HEK293 (cell line): ENCODE data around the gene ZNF280B.
"Not testable (repeated sequence)": the region's sequence is repeated elsewhere in the genome, so short reads cannot be mapped to it uniquely, and the experiment has no call there.

Experiments
- CTCF ChIA-PET: fragments of 350-600 bp; formaldehyde crosslinking; extraction: SDS; loops from one replicate; lab custom pipeline; 2021; ENCODE audit warnings: antibody characterized with exemption; lab: Yijun Ruan, JAX
- POLR2A ChIA-PET: fragments of 300-600 bp; formaldehyde crosslinking; extraction: SDS; loops from one replicate; lab custom pipeline; 2020; ENCODE audit warnings: antibody characterized with exemption, inconsistent platforms; lab: Yijun Ruan, JAX
- H3K27ac ChIP-seq: fragments of 200-500 bp; sonication (Bioruptor generic); 2 replicates; pipeline ENCODE4 v1.5.1; 2014; ENCODE audit warnings: low read depth, low read length, control low read depth, inconsistent platforms; ENCODE audit errors: extremely low read depth
- H3K36me3 ChIP-seq, 2 experiments: fragments of 200-500 bp in 1 of 2; sonication (Bioruptor generic) in 1 of 2; 1 replicate in 1 of 2; 2 replicates in 1 of 2; pipeline ENCODE4 v1.5.1; 2014 to 2017; ENCODE audit warnings: inconsistent platforms in 2 of 2, low read length in 2 of 2; ENCODE audit not compliant: control insufficient read depth in 2 of 2, insufficient read depth in 1 of 2
- H3K4me1 ChIP-seq: fragments of 200-500 bp; sonication (Bioruptor generic); 2 replicates; pipeline ENCODE4 v1.5.1; 2014; ENCODE audit warnings: mild to moderate bottlenecking, low read length, inconsistent platforms; ENCODE audit not compliant: control insufficient read depth, insufficient read depth
- H3K4me3 ChIP-seq: 2 replicates; pipeline ENCODE4 v1.5.1; 2011; ENCODE audit warnings: low read depth, mild to moderate bottlenecking, control low read depth, low read length, moderate library complexity
- H3K9me3 ChIP-seq: fragments of 200-500 bp; sonication (Bioruptor generic); 2 replicates; pipeline ENCODE4 v1.5.1; 2014; ENCODE audit warnings: low read depth, low read length, inconsistent platforms; ENCODE audit not compliant: control insufficient read depth, insufficient read depth
- BCL11A ChIP-seq: fragments of 450-650 bp; formaldehyde crosslinking; IDR thresholded peaks from 2 replicates; pipeline ENCODE4 v1.5.1; 2016; ENCODE audit warnings: low read depth, missing biosample characterization, missing genetic modification characterization
- GLI4 ChIP-seq: fragments of 450-650 bp; formaldehyde crosslinking; IDR thresholded peaks from 2 replicates; pipeline ENCODE4 v1.5.1; 2016; ENCODE audit warnings: missing biosample characterization, missing genetic modification characterization
- MYNN ChIP-seq: fragments of 450-650 bp; formaldehyde crosslinking; IDR thresholded peaks from 2 replicates; pipeline ENCODE4 v1.5.1; 2016; ENCODE audit warnings: missing biosample characterization, missing genetic modification characterization, borderline replicate concordance
- SCRT1 ChIP-seq: fragments of 450-650 bp; formaldehyde crosslinking; IDR thresholded peaks from 2 replicates; pipeline ENCODE4 v1.5.1; 2016; ENCODE audit warnings: missing biosample characterization, missing genetic modification characterization, borderline replicate concordance
- SETDB1 ChIP-seq: IDR thresholded peaks from one replicate; pipeline ENCODE4 v1.6.1; 2017; ENCODE audit warnings: mild to moderate bottlenecking, low read length, moderate library complexity, mixed read lengths; ENCODE audit not compliant: insufficient read length
- ZNF138 ChIP-seq: fragments of 450-650 bp; formaldehyde crosslinking; IDR thresholded peaks from 2 replicates; pipeline ENCODE4 v1.5.1; 2016; ENCODE audit warnings: missing biosample characterization, missing genetic modification characterization, borderline replicate concordance
- ZNF19 ChIP-seq: fragments of 450-650 bp; formaldehyde crosslinking; IDR thresholded peaks from 2 replicates; pipeline ENCODE4; 2016; ENCODE audit warnings: missing biosample characterization, missing genetic modification characterization, low read depth
- ZNF2 ChIP-seq: fragments of 450-650 bp; formaldehyde crosslinking; IDR thresholded peaks from 2 replicates; pipeline ENCODE4 v1.5.1; 2016; ENCODE audit warnings: missing biosample characterization, missing genetic modification characterization
- ZNF292 ChIP-seq: fragments of 450-650 bp; formaldehyde crosslinking; IDR thresholded peaks from 2 replicates; pipeline ENCODE4 v1.5.1; 2016; ENCODE audit warnings: low read depth, missing biosample characterization, missing genetic modification characterization, borderline replicate concordance
- ZNF530 ChIP-seq: fragments of 450-650 bp; formaldehyde crosslinking; IDR thresholded peaks from 2 replicates; pipeline ENCODE4 v1.5.1; 2016; ENCODE audit warnings: low read depth, missing biosample characterization, missing genetic modification characterization
- ZNF555 ChIP-seq: fragments of 450-650 bp; formaldehyde crosslinking; conservative IDR thresholded peaks from 2 replicates; pipeline ENCODE4 v1.5.1; 2017; ENCODE audit warnings: missing biosample characterization, mild to moderate bottlenecking, missing genetic modification characterization, inconsistent platforms
- ZNF600 ChIP-seq: fragments of 450-650 bp; formaldehyde crosslinking; IDR thresholded peaks from 2 replicates; pipeline ENCODE4 v1.5.1; 2016; ENCODE audit warnings: missing biosample characterization, missing genetic modification characterization
- ZNF624 ChIP-seq: fragments of 450-650 bp; formaldehyde crosslinking; IDR thresholded peaks from 2 replicates; pipeline ENCODE4 v1.5.1; 2017; ENCODE audit warnings: missing biosample characterization, missing genetic modification characterization
- ZSCAN30 ChIP-seq: fragments of 450-650 bp; IDR thresholded peaks from 2 replicates; pipeline ENCODE4 v1.5.1; 2018; ENCODE audit warnings: missing biosample characterization, mild to moderate bottlenecking, missing genetic modification characterization, moderate library complexity
- TF ChIP-seq, protein P1 (sequence below): fragments of 450-650 bp; formaldehyde crosslinking; IDR thresholded peaks from 2 replicates; pipeline ENCODE4 v1.5.1; 2017; ENCODE audit warnings: missing biosample characterization, missing genetic modification characterization
- TF ChIP-seq, protein P2 (sequence below): fragments of 450-650 bp; formaldehyde crosslinking; IDR thresholded peaks from 2 replicates; pipeline ENCODE4 v1.5.1; 2016; ENCODE audit warnings: missing biosample characterization, missing genetic modification characterization
- TF ChIP-seq, protein P3 (sequence below): fragments of 450-650 bp; formaldehyde crosslinking; IDR thresholded peaks from 2 replicates; pipeline ENCODE4 v1.5.1; 2017; ENCODE audit warnings: missing biosample characterization, missing genetic modification characterization

Gene ZNF280B

DNA sequence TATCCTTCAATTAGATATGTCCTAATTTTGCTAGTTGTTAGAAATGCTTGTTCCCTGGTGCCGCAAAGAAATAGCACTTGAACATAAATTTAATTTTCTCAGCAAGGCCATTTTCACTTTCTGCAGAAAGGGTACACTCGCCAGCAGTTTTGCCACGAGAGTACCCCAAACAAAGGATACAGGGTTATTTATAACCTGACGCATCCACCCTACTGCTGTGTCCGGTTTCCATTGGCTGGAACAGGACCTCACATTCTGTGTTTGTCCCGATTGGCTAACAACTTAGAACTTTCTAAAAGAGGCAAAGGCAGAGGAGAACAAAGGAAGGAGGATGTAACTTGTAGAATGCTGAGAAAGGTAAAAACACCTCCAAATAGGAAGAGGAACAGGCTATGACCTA is 1.4 kb upstream of the ZNF280B start:
- TF ChIP-seq SETDB1 = peak; percentile 93
- H3K36me3 ChIP-seq = peaks cover 0 to 25% of the 10 kb centered on the region in 2 experiments; a peak in 1 of 3 replicates
- H3K27ac ChIP-seq, POLR2A ChIA-PET, H3K4me1 ChIP-seq, H3K4me3 ChIP-seq, H3K9me3 ChIP-seq: not testable (repeated sequence)
- CTCF ChIA-PET = interaction anchor here (1.1 to 1.7 kb wide), 4 partner anchors 29 to 68 kb away, joined by 5 to 6 read pairs (median 6); no protein-coding TSS in a partner anchor

DNA sequence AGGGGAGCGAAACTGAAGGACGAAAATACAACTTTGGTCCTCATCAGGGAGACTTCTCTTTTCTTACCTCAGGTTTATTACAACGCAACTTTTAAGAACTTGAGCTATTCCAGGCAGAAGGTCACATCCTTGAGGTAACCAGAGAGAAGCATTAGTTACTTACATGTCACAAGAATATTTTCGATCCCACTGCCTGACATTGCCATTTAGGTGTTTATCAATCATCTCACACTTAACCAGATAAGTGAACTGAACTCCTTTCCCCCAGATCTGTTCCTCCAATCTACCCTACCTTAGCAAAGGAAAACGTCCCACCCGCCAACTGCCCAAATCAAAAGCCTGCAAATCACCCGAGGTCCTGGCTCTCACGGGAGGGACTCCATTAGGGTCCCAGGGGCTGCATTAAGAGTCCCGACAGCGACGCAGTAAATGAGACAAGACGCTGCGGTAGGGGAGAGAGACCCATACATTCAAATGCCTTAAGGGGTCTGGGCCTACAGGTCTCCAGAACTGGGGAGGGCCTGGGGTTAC is 734 bp downstream of the ZNF280B start:
- Histone ChIP-seq H3K4me1 (no peaks in the 10 kb centered on the region), H3K27ac (no peak overlapping the region; the same call in 1 of the 2 replicates), H3K4me3 (peak overlapping the region; percentile 88), H3K9me3 (no peaks in the 10 kb centered on the region), H3K36me3 (peaks cover 4 to 46% of the 10 kb centered on the region in 2 experiments; a peak in 2 of 3 replicates)
- ChIA-PET CTCF (interaction anchor here (0.6 to 1.5 kb wide), 8 partner anchors 10 to 370 kb away, joined by 3 to 13 read pairs (median 4); partner anchors contain the start of genes PRAME and ZNF280A), POLR2A (no interaction called here)
- TF ChIP-seq GLI4 (tag by site-specific recombination) (no peak), ZNF600 (tag by site-specific recombination) (no peak), MYNN (tag by site-specific recombination) (peak; percentile 50; the same call in 1 of the 2 replicates), ZSCAN30 (tag by site-specific recombination) (no peak), ZNF292 (tag by site-specific recombination) (no peak), ZNF138 (no peak)
- TF ChIP-seq, protein P1, sequence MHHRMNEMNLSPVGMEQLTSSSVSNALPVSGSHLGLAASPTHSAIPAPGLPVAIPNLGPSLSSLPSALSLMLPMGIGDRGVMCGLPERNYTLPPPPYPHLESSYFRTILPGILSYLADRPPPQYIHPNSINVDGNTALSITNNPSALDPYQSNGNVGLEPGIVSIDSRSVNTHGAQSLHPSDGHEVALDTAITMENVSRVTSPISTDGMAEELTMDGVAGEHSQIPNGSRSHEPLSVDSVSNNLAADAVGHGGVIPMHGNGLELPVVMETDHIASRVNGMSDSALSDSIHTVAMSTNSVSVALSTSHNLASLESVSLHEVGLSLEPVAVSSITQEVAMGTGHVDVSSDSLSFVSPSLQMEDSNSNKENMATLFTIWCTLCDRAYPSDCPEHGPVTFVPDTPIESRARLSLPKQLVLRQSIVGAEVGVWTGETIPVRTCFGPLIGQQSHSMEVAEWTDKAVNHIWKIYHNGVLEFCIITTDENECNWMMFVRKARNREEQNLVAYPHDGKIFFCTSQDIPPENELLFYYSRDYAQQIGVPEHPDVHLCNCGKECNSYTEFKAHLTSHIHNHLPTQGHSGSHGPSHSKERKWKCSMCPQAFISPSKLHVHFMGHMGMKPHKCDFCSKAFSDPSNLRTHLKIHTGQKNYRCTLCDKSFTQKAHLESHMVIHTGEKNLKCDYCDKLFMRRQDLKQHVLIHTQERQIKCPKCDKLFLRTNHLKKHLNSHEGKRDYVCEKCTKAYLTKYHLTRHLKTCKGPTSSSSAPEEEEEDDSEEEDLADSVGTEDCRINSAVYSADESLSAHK (tag by site-specific recombination) = no peak
- TF ChIP-seq, protein P2, sequence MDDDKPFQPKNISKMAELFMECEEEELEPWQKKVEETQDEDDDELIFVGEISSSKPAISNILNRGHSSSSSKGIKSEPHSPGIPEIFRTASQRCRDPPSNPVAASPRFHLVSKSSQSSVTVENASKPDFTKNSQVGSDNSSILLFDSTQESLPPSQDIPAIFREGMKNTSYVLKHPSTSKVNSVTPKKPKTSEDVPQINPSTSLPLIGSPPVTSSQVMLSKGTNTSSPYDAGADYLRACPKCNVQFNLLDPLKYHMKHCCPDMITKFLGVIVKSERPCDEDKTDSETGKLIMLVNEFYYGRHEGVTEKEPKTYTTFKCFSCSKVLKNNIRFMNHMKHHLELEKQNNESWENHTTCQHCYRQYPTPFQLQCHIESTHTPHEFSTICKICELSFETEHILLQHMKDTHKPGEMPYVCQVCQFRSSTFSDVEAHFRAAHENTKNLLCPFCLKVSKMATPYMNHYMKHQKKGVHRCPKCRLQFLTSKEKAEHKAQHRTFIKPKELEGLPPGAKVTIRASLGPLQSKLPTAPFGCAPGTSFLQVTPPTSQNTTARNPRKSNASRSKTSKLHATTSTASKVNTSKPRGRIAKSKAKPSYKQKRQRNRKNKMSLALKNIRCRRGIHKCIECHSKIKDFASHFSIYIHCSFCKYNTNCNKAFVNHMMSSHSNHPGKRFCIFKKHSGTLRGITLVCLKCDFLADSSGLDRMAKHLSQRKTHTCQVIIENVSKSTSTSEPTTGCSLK (tag by site-specific recombination) = no peak

DNA sequence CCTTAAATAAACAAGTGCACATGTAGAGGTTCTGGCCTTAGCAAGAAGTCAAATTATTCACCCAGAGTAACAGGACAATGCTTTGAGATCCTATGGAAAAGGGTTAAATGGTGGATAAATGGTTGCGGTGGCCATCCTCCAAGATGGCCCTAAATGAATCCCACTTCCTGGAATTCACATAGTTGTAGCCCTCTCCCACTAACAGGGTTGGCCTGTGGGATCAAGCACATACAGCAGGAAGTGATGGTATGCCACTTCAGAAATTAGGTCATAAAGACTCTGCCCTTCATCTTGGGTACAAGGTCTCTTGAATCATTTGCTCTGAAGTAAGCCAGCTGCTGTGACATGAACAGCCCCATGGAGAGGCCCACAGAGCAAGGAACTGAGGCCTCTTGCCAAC is 1.8 kb downstream of the ZNF280B start:
- TF ChIP-seq SCRT1 (tag by site-specific recombination) (no peak), ZNF624 (no peak), ZNF555 (tag by site-specific recombination) (no peak), ZNF2 (tag by site-specific recombination) (no peak), BCL11A (tag by site-specific recombination) (no peak), ZNF19 (no peak), ZNF530 (tag by site-specific recombination) (no peak)
- TF ChIP-seq, protein P3, sequence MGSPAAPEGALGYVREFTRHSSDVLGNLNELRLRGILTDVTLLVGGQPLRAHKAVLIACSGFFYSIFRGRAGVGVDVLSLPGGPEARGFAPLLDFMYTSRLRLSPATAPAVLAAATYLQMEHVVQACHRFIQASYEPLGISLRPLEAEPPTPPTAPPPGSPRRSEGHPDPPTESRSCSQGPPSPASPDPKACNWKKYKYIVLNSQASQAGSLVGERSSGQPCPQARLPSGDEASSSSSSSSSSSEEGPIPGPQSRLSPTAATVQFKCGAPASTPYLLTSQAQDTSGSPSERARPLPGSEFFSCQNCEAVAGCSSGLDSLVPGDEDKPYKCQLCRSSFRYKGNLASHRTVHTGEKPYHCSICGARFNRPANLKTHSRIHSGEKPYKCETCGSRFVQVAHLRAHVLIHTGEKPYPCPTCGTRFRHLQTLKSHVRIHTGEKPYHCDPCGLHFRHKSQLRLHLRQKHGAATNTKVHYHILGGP (tag by site-specific recombination) = no peak
- no peaks in the 10 kb centered on the region for H3K4me1 ChIP-seq
- H3K27ac ChIP-seq = no peak overlapping the region
- POLR2A ChIA-PET = no interaction called here
- CTCF ChIA-PET = interaction anchor here (0.6 to 1.1 kb wide), 3 partner anchors 9 to 70 kb away, joined by 3 to 7 read pairs (median 4); no protein-coding TSS in a partner anchor
- no peak overlapping the region for H3K4me3 ChIP-seq
- peaks cover 7 to 57% of the 10 kb centered on the region in 2 experiments; a peak in 2 of 3 replicates for H3K36me3 ChIP-seq
- no peaks in the 10 kb centered on the region for H3K9me3 ChIP-seq
